HepG2 (cell line): Measurements from ENCODE around the gene LYRM1. TPM values are rescaled to one million over a fixed set of nuclear protein-coding genes. Genes with fewer than 3 reads are reported as not detected.

Experiments
- CHCHD3 ChIP-seq: sonication (generic); formaldehyde crosslinking; IDR thresholded peaks from 2 replicates; pipeline ENCODE4 v1.8.0; 2022; ENCODE audit warnings: mild to moderate bottlenecking, missing genetic modification reagents, moderate library complexity
- FOSL1 ChIP-seq: sonication (generic); formaldehyde crosslinking; IDR thresholded peaks from 2 replicates; pipeline ENCODE4 v1.9.0; 2021; ENCODE audit warnings: missing genetic modification reagents, borderline replicate concordance
- FOXA3 ChIP-seq: IDR thresholded peaks from 2 replicates; pipeline ENCODE4 v1.6.1; 2016; ENCODE audit warnings: missing genetic modification reagents, missing compliant biosample characterization
- GATAD1 ChIP-seq: IDR thresholded peaks from 2 replicates; pipeline ENCODE4 v1.6.1; 2016; ENCODE audit warnings: missing genetic modification reagents, missing compliant biosample characterization
- KLF16 ChIP-seq, 2 experiments: sonication (generic) in 1 of 2; formaldehyde crosslinking in 1 of 2; IDR thresholded peaks; 2 replicates each; pipeline versions ENCODE4 v1.6.1 to v1.8.0; 2016 to 2023; ENCODE audit warnings: missing genetic modification reagents in 2 of 2, missing compliant biosample characterization in 1 of 2
- POLR2AphosphoS5 ChIP-seq: IDR thresholded peaks from 2 replicates; pipeline ENCODE4 v1.6.1; 2012; ENCODE audit warnings: low read depth, low read length
- RBM22 ChIP-seq: fragments of 200-400 bp; formaldehyde crosslinking; optimal IDR thresholded peaks from 2 replicates; pipeline ENCODE3; 2017; ENCODE audit warnings: mild to moderate bottlenecking, low read length, moderate library complexity
- TCF7 ChIP-seq: sonication (generic); IDR thresholded peaks from 2 replicates; pipeline ENCODE4 v1.6.1; 2016; ENCODE audit warnings: antibody characterized with exemption, low read depth
- ZNF138 ChIP-seq: sonication (generic); formaldehyde crosslinking; IDR thresholded peaks from 2 replicates; pipeline ENCODE4 v1.5.0; 2020; ENCODE audit warnings: mild to moderate bottlenecking, low read depth, missing genetic modification reagents
- ZNF282 ChIP-seq: fragments of 450-650 bp; IDR thresholded peaks from 2 replicates; pipeline ENCODE4 v1.6.1; 2018; ENCODE audit not compliant: partially characterized antibody
- ZNF550 ChIP-seq: sonication (generic); formaldehyde crosslinking; IDR thresholded peaks from 2 replicates; pipeline ENCODE4 v1.4.0; 2020; ENCODE audit warnings: mild to moderate bottlenecking, missing genetic modification reagents, borderline replicate concordance
- ZNF792 ChIP-seq: IDR thresholded peaks from 2 replicates; pipeline ENCODE4 v1.6.1; 2016
- ZNF878 ChIP-seq: sonication (generic); formaldehyde crosslinking; IDR thresholded peaks from 2 replicates; pipeline ENCODE4 v1.8.1; 2023; ENCODE audit warnings: mild to moderate bottlenecking, missing genetic modification reagents, moderate library complexity
- polyA plus RNA-seq, 8 experiments: library from polyadenylated mRNA; depleted of rRNA in 3 of 8; stranded (reverse) in 7 of 8; unstranded in 1 of 8; fragments of >200 nt; fragmentation: Illumina TruSeq in 4 of 8; extraction: Trizol in 4 of 8; gene quantifications; 2 replicates each; pipeline versions ENCODE4 v1.2.1 to v1.2.3, GENCODE V29; 2011 to 2016; ENCODE audit warnings: low read depth in 4 of 8, missing spikeins in 1 of 8, mixed read lengths in 1 of 8; ENCODE audit not compliant: insufficient read depth in 1 of 8
- total RNA-seq, 5 experiments: library from RNA; depleted of rRNA; stranded (reverse); fragments of >200 nt; fragmentation: Illumina TruSeq; extraction: Trizol; gene quantifications; 2 replicates each; pipeline ENCODE4 v1.2.3, GENCODE V29; 2016; ENCODE audit warnings: low read depth in 1 of 5
- TF ChIP-seq, protein P1 (sequence below): sonication (generic); formaldehyde crosslinking; IDR thresholded peaks from 2 replicates; pipeline ENCODE4 v1.4.0; 2020; ENCODE audit warnings: low read depth, missing genetic modification reagents
- TF ChIP-seq, protein P2 (sequence below): sonication (generic); formaldehyde crosslinking; conservative IDR thresholded peaks from 2 replicates; pipeline ENCODE4 v1.8.1; 2023; ENCODE audit warnings: missing genetic modification reagents
- TF ChIP-seq, protein P3 (sequence below): sonication (generic); formaldehyde crosslinking; IDR thresholded peaks from 2 replicates; pipeline ENCODE4 v1.4.0; 2020; ENCODE audit warnings: missing genetic modification reagents
- TF ChIP-seq, protein P4 (sequence below): sonication (generic); formaldehyde crosslinking; IDR thresholded peaks from 2 replicates; pipeline ENCODE4 v1.5.1; 2020; ENCODE audit warnings: mild to moderate bottlenecking, moderate library complexity, missing genetic modification reagents
- TF ChIP-seq, protein P5 (sequence below): sonication (generic); formaldehyde crosslinking; IDR thresholded peaks from 2 replicates; pipeline ENCODE4 v1.5.1; 2020; ENCODE audit warnings: mild to moderate bottlenecking, missing genetic modification reagents, moderate library complexity
- TF ChIP-seq, protein P6 (sequence below): sonication (generic); formaldehyde crosslinking; IDR thresholded peaks from 2 replicates; pipeline ENCODE4 v1.4.0; 2020; ENCODE audit warnings: missing genetic modification reagents

LYRM1 gene
- total and polyA plus RNA-seq, 2 of the 13 experiments (the other 11 are each of a cell fraction or from before 2014, with no cell fraction given) = 59.2 to 82.6 TPM

DNA sequence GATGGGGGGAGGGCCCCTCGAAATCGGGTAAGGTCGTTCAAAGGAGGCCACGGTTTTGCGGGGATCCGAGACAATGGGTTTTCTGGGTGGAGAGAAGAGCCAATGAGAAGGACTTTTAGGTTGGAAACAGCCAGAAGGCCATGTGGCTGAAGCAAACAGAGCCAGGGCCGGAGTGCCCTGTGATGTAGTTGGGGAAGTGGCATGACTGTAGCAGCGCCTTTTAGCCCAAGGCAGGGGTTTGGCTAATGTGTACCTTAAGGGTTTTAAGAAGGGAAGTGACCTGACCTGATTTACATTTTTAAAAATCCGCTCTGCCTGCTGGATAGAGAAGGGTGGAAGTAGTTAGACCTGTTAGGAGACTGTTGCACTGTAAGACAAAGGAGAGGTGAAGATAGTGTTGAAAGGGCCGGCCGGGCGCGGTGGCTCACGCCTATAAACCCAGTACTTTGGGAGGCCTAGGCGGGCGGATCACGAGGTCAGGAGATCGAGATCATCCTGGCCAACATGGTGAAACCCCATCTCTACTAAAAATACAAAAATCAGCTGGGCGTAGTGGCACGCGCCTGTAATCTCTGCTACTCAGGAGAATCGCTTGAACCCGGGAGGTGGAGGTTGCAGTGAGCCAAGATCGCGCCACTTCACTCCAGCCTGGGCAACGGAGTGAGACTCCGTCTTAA is 1.0 kb downstream of the LYRM1 start (continued):
- TF ChIP-seq, protein P1, sequence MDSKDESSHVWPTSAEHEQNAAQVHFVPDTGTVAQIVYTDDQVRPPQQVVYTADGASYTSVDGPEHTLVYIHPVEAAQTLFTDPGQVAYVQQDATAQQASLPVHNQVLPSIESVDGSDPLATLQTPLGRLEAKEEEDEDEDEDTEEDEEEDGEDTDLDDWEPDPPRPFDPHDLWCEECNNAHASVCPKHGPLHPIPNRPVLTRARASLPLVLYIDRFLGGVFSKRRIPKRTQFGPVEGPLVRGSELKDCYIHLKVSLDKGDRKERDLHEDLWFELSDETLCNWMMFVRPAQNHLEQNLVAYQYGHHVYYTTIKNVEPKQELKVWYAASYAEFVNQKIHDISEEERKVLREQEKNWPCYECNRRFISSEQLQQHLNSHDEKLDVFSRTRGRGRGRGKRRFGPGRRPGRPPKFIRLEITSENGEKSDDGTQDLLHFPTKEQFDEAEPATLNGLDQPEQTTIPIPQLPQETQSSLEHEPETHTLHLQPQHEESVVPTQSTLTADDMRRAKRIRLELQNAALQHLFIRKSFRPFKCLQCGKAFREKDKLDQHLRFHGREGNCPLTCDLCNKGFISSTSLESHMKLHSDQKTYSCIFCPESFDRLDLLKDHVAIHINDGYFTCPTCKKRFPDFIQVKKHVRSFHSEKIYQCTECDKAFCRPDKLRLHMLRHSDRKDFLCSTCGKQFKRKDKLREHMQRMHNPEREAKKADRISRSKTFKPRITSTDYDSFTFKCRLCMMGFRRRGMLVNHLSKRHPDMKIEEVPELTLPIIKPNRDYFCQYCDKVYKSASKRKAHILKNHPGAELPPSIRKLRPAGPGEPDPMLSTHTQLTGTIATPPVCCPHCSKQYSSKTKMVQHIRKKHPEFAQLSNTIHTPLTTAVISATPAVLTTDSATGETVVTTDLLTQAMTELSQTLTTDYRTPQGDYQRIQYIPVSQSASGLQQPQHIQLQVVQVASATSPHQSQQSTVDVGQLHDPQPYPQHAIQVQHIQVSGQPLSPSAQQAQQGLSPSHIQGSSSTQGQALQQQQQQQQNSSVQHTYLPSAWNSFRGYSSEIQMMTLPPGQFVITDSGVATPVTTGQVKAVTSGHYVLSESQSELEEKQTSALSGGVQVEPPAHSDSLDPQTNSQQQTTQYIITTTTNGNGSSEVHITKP (CRISPR knock-in tag) = no peak
- TF ChIP-seq ZNF550 (CRISPR knock-in tag) = no peak
- TF ChIP-seq, protein P2, sequence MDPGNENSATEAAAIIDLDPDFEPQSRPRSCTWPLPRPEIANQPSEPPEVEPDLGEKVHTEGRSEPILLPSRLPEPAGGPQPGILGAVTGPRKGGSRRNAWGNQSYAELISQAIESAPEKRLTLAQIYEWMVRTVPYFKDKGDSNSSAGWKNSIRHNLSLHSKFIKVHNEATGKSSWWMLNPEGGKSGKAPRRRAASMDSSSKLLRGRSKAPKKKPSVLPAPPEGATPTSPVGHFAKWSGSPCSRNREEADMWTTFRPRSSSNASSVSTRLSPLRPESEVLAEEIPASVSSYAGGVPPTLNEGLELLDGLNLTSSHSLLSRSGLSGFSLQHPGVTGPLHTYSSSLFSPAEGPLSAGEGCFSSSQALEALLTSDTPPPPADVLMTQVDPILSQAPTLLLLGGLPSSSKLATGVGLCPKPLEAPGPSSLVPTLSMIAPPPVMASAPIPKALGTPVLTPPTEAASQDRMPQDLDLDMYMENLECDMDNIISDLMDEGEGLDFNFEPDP (CRISPR knock-in tag) = 0 out of 2 replicates have a peak, but pooled peaks have one; percentile 54
- TF ChIP-seq FOSL1 = no peak
- TF ChIP-seq FOXA3 (CRISPR knock-in tag) = peak; percentile 27; the same call in 1 of the 2 replicates
- TF ChIP-seq POLR2AphosphoS5 = no peak
- TF ChIP-seq, protein P3, sequence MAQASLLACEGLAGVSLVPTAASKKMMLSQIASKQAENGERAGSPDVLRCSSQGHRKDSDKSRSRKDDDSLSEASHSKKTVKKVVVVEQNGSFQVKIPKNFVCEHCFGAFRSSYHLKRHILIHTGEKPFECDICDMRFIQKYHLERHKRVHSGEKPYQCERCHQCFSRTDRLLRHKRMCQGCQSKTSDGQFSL (CRISPR knock-in tag) = no peak
- TF ChIP-seq, protein P4, sequence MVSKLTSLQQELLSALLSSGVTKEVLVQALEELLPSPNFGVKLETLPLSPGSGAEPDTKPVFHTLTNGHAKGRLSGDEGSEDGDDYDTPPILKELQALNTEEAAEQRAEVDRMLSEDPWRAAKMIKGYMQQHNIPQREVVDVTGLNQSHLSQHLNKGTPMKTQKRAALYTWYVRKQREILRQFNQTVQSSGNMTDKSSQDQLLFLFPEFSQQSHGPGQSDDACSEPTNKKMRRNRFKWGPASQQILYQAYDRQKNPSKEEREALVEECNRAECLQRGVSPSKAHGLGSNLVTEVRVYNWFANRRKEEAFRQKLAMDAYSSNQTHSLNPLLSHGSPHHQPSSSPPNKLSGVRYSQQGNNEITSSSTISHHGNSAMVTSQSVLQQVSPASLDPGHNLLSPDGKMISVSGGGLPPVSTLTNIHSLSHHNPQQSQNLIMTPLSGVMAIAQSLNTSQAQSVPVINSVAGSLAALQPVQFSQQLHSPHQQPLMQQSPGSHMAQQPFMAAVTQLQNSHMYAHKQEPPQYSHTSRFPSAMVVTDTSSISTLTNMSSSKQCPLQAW (CRISPR knock-in tag) = peak; percentile 74
- TF ChIP-seq, protein P5, sequence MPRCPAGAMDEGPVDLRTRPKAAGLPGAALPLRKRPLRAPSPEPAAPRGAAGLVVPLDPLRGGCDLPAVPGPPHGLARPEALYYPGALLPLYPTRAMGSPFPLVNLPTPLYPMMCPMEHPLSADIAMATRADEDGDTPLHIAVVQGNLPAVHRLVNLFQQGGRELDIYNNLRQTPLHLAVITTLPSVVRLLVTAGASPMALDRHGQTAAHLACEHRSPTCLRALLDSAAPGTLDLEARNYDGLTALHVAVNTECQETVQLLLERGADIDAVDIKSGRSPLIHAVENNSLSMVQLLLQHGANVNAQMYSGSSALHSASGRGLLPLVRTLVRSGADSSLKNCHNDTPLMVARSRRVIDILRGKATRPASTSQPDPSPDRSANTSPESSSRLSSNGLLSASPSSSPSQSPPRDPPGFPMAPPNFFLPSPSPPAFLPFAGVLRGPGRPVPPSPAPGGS (CRISPR knock-in tag) = 0 out of 2 replicates have a peak, but pooled peaks have one; percentile 3
- no peak for TF ChIP-seq TCF7
- 0 out of 2 replicates have a peak, but pooled peaks have one; percentile 8 for TF ChIP-seq ZNF878
- no peak for TF ChIP-seq GATAD1 (CRISPR knock-in tag)
- TF ChIP-seq, protein P6, sequence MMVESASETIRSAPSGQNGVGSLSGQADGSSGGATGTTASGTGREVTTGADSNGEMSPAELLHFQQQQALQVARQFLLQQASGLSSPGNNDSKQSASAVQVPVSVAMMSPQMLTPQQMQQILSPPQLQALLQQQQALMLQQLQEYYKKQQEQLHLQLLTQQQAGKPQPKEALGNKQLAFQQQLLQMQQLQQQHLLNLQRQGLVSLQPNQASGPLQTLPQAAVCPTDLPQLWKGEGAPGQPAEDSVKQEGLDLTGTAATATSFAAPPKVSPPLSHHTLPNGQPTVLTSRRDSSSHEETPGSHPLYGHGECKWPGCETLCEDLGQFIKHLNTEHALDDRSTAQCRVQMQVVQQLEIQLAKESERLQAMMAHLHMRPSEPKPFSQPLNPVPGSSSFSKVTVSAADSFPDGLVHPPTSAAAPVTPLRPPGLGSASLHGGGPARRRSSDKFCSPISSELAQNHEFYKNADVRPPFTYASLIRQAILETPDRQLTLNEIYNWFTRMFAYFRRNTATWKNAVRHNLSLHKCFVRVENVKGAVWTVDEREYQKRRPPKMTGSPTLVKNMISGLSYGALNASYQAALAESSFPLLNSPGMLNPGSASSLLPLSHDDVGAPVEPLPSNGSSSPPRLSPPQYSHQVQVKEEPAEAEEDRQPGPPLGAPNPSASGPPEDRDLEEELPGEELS (CRISPR knock-in tag) = no peak
- no peak for TF ChIP-seq ZNF282
- peak; percentile 29 for TF ChIP-seq RBM22
- TF ChIP-seq KLF16 (CRISPR knock-in tag; IDR thresholded peaks at IDR 0.05) = no peak
- TF ChIP-seq CHCHD3 (CRISPR knock-in tag) = no peak; the same call in 1 of the 2 replicates
- TF ChIP-seq ZNF792 = no peak
- no peak for TF ChIP-seq ZNF138 (CRISPR knock-in tag)
